GM19324 (cell line): Measurements from ENCODE around the gene GLDC.

Source experiments
- ATAC-seq: cut with Tn5 transposase; IDR thresholded peaks from one replicate; pipeline ENCODE4 v1.9.1; 2021; ENCODE audit warnings: mild to moderate bottlenecking, moderate library complexity; ENCODE audit not compliant: unreplicated experiment, low FRiP score

Gene GLDC

DNA sequence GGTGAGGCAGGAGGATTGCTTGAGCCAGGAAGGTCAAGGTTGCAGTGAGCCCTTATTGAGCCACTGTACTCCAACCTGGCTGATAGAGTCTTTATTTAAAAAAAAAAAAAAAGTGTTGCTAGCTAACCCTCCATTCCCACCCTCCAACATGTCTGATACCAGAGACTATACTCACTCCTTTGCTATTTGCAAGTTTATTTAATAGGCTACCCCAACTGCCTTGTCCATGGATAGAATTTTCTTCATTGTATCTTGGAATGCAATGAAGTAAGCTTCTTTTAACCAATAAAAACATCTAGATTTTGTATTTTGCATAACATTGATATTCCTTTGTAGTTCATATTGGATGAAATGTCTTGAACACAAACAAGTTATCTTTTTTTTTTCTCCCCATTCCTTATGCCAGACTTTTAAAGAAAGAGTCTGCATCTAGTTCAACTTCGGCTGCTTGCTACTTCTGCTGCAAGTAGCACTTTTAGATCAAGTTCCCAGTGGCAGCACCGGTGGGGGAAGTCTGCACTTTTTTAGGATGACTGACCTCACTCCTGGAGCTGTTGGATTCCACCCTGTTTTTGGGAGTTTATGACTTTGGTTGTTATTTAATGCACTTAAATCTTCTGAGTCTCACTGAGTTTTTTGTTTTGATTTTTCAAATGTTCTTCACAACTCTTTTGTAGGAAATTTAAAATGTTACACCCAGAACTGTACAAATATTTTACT, 120.0 kb downstream of the GLDC start:
- ATAC-seq = no peak

DNA sequence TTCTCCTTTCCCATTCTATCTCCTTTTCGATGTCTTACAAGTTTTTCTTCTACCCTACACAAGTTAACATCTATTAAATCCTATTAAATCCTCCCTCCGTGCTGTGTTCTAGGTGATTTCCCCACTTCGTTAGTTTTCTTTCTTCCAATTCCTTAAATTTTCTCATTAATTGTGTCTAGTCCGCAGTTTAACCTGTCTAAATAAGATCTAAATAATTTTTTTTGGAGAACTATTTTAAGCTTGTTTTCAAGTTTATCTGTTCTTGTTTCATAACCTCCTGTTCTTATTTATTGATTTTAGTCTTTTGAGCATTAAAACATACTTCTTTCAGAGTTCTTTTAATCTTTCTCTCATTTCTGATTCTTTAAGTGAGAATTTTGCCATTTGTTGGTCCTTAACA, 123.3 kb downstream of the GLDC start:
- ATAC-seq = no peak

DNA sequence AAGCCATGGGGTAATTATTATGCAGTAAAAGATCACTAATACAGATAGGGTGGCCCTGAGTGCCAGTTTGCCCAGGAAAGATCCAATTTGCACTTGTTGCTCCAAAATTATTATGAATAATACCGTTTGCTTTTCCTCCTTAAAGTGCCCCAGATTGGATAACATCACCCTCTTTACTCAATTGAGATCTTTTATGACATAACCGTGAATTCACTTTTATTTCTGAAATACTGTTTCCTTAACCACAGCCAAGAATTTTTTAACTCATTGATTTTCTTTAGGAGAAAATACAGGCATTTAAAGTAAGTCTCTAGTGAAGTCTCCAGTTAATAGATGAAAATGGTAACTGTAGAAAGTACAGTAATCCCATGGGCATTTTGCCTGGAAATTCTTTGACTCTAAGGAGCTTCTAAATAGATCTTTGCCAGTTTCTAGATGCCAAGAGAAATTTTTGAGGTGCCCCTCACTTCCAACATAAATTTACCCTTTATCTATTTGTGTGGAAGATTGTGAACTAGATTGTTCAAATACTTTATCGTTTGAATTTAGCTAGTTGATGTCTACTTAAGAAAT, 133.4 kb downstream of the GLDC start:
- no peak for ATAC-seq

DNA sequence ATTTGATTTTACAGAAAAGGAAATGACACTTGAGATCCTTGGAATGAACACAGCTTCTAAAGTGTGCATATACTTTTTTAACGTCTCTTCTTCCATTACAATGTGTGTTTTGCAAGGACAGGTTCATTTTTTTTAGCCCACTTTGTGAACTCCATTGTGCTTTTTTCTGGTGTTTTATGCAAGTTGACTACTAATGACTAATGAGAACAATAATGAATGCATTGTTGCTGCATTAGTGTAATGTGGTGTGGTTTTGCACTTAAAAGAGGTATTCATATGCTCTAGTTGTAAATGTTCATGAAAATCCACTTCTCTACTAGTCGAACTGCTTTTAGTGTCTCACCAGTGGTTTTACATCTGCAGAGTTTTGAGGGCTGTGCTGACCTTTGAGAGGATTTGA, 139.0 kb downstream of the GLDC start:
- no peak for ATAC-seq

GRCh38 chr9:6502399-6502798, 143.1 kb downstream of the GLDC start:
- ATAC-seq = no peak

DNA sequence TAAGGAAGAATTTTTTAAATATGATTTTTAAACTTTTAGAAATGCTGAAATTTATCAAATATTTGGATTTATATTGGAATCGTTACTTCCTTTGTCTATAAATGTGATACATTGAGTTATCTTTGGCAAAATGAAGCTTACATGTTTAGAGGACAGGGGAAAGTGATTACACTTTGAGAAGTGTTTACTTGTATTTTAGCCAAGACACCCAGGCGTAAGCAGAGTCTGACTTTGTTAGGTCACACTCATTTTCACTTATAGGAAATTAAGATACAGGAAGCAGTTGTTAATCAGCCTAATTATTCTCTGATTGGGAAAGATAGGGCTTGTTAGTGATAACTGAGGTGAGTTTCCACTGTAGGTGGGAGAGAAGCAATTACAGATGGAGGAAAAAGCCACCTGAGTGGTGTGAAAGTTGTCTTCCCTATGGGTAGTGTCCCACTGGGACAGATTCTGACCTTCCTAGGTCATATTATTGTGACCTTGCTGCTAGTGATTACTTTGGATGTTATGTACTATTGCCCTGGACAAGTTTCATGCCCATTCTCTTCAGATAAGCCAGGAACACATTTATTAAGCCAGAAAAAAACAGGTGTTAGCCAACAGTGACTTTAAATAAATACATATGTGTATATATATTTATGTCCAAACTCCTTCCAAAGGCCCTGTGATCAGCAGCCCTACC, 143.9 kb downstream of the GLDC start:
- ATAC-seq = no peak

DNA sequence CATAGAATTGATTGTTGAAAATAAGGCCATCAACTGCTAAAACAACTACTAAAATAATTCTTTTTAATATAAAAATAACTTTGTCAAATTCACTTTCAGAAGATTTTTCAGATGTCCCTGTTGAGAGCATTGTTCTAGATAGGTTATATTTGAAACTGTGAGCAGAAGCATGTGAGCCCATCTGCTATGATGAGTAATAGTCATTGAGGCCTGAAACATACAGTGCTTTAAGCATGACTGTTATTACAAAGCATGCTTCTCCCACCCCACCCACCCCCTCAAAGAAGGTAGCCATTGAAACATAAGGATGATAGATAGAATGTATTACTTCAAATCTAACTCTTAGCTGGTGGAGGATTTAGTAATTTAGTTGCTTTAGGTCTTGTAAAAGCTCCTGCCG, 146.5 kb downstream of the GLDC start:
- ATAC-seq = no peak

DNA sequence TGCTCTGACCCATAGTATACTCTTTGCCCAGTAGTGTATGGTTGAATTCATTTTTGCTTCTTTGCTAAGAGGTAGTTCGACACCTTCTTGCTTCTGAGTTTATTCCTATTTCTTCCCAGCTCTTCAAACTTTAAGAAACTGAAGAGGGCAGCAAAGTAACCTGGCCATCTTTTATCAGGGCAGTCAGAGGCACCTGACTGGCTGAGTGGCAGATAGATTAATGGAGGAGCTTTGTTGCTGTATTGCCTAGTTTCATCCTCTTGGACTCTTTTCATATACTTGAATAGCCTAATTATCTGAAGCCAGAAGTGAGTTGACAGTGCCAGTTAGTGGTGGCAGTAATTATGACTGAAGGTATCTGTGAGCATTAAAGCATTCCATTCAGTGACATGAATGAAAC, 150.1 kb downstream of the GLDC start:
- no peak for ATAC-seq

- no peak for ATAC-seq
Measured at GRCh38 chr9:6490863-6491262, 154.7 kb downstream of the GLDC start.

DNA sequence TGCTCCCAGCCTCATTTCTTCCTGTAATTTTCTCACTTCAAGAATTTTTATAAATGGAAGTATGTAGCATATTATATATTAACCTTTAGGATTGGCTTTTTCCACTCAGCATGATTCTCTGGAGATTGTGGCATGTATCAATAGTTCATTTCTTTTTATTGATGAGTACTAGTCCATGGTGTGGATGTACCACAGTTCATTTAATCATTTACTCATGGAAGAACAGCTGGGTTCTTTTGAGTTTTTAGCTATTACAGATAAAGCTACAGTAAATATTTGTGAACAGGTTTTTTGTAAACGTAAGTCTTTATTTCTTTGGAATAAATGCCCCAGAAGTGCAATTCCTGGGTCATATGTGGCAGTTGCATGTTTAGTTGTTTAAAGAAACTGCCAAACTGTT, 156.4 kb downstream of the GLDC start:
- ATAC-seq = no peak

GRCh38 chr9:6488395-6488794, 157.1 kb downstream of the GLDC start:
- no peak for ATAC-seq

DNA sequence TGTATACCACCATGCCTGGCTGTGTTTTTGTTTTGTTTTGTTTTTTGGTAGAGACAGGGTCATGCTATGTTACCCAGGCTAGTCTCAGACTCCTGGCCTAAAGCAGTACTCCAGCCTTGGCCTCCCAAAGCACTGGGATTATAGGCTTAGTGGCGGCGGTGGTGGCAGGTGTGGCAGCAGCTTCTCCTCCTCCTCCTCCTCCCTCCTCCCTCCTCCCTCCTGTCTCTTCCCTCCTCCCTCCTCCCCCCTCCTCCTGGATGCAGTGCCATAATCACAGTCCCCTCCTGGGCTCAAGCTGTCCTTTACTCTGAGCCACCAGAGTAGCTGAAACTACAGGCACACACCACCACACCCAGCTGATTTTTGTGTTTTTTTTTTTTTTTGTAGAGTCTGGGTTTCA, 161.3 kb downstream of the GLDC start:
- ATAC-seq = no peak
